Measurements from ENCODE around the gene TP63. TPM values are rescaled to one million over a fixed set of nuclear protein-coding genes. Genes with fewer than 3 reads are reported as not detected.

Gene TP63
- total and polyA plus RNA-seq, 12 donors = 0.11 to 0.84 (median 0.16) TPM; not detected in 1

- no peak for TF ChIP-seq CTCF (IDR thresholded peaks at IDR 0.05)
- TF ChIP-seq POLR2A (IDR thresholded peaks at IDR 0.05) = no peak
- H3K4me1 ChIP-seq (replicated peaks in 1 of 2) = peaks cover 0 to 4% of the 10 kb centered on the region in 2 donors
- intact Hi-C loops (cut with DNase I) = no loop called here
- H3K36me3 ChIP-seq (replicated peaks in 1 of 2) = no peaks in the 10 kb centered on the region
- DNase-seq = no peak
- H3K27ac ChIP-seq = no peak overlapping the region
- 65 to 70% (median 68%) methylated on average over 8 of the region's 8 CpGs for WGBS, 4 donors
- no peaks in the 10 kb centered on the region for H3K27me3 ChIP-seq
- no peak overlapping the region for H3K4me3 ChIP-seq
- no peaks in the 10 kb centered on the region for H3K9me3 ChIP-seq (replicated peaks in 1 of 3)
Measured at GRCh38 chr3:189630767-189631372, 319 bp upstream of the TP63 start.

GRCh38 chr3:189631409-189631808 lies 220 bp downstream of the TP63 start:
- no peaks in the 10 kb centered on the region for H3K27me3 ChIP-seq
- 82 to 94% (median 87%) methylated on average over 6 of the region's 6 CpGs for WGBS, 4 donors
- no peak for TF ChIP-seq CTCF (IDR thresholded peaks at IDR 0.05)
- no peak for TF ChIP-seq POLR2A (IDR thresholded peaks at IDR 0.05)
- H3K36me3 ChIP-seq (replicated peaks in 1 of 2) = no peaks in the 10 kb centered on the region
- intact Hi-C loops (cut with DNase I) = no loop called here
- H3K9me3 ChIP-seq (replicated peaks in 1 of 3) = no peaks in the 10 kb centered on the region
- H3K4me3 ChIP-seq = no peak overlapping the region
- no peak for DNase-seq
- H3K4me1 ChIP-seq (replicated peaks in 1 of 2) = peaks cover 0 to 4% of the 10 kb centered on the region in 2 donors
- H3K27ac ChIP-seq = no peak overlapping the region

DNA sequence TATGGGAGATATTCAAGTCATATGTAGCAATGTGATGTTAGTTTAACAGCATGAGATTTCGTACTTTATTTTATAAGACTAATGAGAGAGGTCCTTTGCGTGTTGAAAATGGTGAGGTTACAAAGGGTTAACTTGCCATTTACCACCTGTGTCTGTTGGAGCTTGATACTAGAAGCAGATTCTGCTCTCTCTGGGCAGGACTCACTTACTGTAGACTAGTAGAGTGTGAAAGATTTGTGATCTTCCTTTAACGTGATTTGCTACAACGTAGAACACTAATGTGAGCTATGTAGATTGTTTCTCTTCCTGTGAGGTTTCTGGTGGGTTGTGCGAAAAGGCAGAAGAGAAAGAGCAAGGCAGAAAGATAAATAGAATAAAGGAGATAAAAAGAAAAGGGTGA lies 1.1 kb downstream of the TP63 start:
- intact Hi-C loops (cut with DNase I) = no loop called here
- no peaks in the 10 kb centered on the region for H3K36me3 ChIP-seq (replicated peaks in 1 of 2)
- 76 to 84% (median 78%) methylated on average over 5 of the region's 5 CpGs for WGBS, 4 donors
- H3K27me3 ChIP-seq = no peaks in the 10 kb centered on the region
- DNase-seq = no peak
- H3K27ac ChIP-seq = no peak overlapping the region
- H3K4me3 ChIP-seq = no peak overlapping the region
- TF ChIP-seq POLR2A (IDR thresholded peaks at IDR 0.05) = no peak
- no peak for TF ChIP-seq CTCF (IDR thresholded peaks at IDR 0.05)
- H3K4me1 ChIP-seq (replicated peaks in 1 of 2) = peaks cover 0 to 4% of the 10 kb centered on the region in 2 donors
- no peaks in the 10 kb centered on the region for H3K9me3 ChIP-seq (replicated peaks in 1 of 3)

GRCh38 chr3:189635339-189635738 lies 4.2 kb downstream of the TP63 start:
- 68 to 89% (median 86%) methylated on average over 3 of the region's 3 CpGs for WGBS, 4 donors
- no peak for DNase-seq
- Histone ChIP-seq H3K9me3 (replicated peaks in 1 of 3) (no peaks in the 10 kb centered on the region), H3K36me3 (replicated peaks in 1 of 2) (no peaks in the 10 kb centered on the region), H3K4me1 (replicated peaks in 1 of 2) (no peaks in the 10 kb centered on the region), H3K4me3 (no peak overlapping the region), H3K27me3 (no peaks in the 10 kb centered on the region), H3K27ac (no peak overlapping the region)
- intact Hi-C loops (cut with DNase I) = no loop called here
- no peak for TF ChIP-seq CTCF (IDR thresholded peaks at IDR 0.05)
- TF ChIP-seq POLR2A (IDR thresholded peaks at IDR 0.05) = no peak

All from adrenal gland (tissue), 12 donors.